GM21737 (cell line): ENCODE results near the gene SEMA3D.
"Not testable (repeated sequence)": the region's sequence is repeated elsewhere in the genome, so short reads cannot be mapped to it uniquely, and the experiment has no call there.

Experiments used
- ATAC-seq: cut with Tn5 transposase; IDR thresholded peaks from one replicate; pipeline ENCODE4 v1.9.1; 2021; ENCODE audit warnings: mild to moderate bottlenecking, moderate library complexity; ENCODE audit not compliant: unreplicated experiment

SEMA3D gene

DNA sequence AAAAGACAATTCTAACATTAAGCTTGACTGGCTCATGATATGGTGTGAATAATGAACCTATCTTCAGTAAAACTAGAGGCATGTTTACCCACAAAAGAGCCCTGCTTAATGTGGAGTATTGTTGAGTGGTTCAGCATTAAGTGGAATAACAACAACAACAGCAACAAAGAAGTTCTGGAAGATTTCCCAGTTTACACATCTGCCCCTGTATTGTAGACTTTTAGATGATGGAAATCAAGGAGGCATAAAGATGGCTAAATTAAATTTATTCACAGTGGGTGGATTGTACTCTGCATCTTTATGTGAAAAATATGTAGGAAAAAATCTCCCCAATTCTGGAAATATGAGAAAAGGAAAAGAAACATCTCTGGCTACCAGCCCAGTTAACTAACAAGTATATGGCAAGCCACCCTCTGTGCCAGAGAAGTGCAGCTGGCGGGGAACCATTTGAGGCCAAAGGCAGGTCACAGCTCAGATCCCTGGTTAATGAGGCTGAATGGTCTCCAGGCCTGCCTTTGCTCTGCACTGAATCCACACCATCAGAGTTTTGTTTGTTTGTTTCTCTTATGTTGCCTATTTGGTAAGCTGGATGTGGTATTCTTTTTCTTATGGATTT, 186.0 kb downstream of the SEMA3D start:
- no peak for ATAC-seq

DNA sequence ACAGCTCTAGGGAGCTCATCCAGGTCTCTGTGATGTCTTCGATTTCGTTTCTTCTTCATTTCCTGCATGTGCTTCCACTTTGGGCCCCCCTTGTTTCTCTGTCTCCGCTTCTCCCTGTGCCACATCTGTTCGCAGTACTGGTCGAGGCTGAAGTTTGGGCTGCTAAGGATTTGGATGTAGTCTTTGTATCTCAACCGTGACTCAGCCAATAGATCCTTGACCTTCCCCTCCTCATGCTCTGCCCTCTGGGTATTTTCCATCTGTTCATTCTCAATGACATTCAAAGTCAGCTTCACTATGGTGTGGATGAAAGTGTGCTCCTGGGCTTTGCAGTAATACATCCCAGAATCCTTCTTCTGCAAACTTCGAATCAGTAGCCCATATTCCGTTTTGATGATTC, 187.4 kb downstream of the SEMA3D start:
- no peak for ATAC-seq

DNA sequence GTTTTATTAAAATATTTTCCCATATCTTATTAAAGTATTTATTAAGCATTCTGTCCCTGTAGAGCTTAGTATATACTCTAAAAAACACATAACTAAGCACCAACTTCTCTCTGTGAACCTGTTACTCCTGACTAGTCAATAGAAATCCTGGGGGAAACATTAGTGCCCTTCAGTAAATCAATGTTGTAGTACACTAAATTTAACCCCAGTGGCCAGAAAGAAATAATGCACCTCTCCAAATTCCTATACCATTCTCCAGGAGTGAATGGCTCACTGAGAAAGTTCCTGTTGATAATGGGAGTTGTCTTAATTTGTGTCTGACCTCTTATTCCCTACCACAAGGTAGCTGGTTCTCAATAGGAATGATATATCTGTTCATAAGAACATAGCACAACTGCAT, 188.2 kb downstream of the SEMA3D start:
- ATAC-seq = no peak

- no peak for ATAC-seq
Observed at GRCh38 chr7:84997626-84998025, 189.2 kb downstream of the SEMA3D start.

GRCh38 chr7:84992954-84993353, 193.9 kb downstream of the SEMA3D start:
- ATAC-seq = not testable (repeated sequence)

GRCh38 chr7:84985073-84985784, 201.6 kb downstream of the SEMA3D start:
- no peak for ATAC-seq

DNA sequence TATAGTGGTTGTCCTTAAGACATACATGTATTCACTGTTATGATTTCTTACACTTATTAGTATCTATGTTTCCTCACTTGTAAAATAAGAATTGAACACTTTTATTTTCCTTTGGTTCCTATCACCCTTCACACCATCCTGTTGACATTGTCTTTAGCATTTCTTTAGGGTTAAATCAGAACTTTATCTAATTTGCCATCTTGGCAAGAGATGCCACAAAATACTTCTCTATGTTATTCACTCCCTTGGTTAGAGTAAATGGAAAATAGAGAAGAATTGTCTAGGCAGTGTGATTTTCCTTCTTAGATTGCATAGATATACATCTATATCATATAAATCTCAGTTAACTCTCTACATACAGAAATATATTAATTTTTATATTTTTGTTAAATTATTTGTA, 204.7 kb downstream of the SEMA3D start:
- no peak for ATAC-seq

DNA sequence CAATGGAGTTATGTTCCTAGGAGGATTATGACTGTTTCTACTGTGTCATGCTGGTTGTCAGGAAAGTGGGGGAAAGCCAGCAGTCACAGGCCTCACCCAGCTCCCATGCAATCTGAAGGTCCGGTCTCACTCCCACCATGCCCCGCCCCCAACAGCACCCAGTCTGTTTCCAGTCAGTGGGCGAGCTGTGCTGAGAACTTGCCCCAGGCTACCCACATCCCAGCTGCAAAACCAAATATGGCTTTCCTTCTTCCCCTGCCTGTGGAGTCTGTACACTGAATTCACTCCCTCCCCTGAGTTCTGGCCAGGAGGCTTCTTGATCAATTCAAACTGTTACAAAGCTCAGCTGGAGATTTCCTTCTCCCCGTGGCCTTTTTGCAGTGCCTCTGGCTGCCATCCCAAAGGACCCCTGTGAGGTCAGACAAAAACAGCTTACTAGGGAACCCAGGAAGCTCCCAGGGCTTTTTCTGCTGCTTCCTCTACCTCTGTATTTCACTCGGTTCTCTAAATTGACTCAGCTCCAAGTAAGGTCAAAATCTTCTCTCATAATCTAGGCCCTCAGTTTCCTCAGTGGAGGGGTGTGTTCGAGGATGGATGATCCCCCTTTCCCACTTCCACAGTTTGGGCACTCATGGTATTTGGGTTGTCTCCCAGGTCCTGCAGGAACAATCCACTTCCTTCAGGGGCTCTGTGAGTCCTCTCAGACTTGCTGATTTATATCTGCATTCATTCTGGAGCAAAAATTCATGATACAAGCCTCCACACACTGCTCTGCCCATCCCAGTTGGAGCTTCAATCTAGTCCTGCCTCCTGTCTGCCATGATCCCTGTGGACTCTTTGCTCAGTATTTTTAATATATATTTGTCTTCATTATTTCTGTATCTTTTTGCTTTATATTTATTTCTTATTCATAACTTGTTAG, 205.5 kb downstream of the SEMA3D start:
- ATAC-seq = no peak

DNA sequence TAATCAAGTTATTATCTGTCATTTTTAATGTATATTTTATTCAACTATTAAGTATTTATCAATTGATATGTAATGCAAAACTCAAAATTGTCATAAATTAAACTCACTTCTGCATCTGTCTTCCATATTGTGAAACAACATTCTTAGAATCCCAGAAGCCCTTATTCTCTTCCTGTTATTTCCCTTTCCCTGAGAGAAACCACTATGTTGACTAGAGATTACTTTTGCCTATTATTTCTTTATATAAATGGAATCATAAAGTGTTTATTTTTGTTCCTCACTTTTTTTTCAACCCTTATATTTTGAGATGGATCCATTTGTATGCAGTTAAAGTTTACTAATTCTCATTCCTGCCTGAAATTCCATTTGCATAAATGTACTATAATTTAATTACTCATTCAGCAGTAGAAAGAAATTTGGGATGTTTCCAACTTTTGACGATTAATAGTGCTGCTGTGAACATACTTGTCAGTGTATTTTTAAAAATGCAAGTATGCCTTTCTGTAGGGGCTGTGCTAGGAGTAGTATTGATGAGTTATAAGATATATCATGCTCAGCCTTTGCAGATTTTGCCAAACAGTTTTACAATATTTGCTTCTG, 211.2 kb downstream of the SEMA3D start:
- ATAC-seq = no peak

DNA sequence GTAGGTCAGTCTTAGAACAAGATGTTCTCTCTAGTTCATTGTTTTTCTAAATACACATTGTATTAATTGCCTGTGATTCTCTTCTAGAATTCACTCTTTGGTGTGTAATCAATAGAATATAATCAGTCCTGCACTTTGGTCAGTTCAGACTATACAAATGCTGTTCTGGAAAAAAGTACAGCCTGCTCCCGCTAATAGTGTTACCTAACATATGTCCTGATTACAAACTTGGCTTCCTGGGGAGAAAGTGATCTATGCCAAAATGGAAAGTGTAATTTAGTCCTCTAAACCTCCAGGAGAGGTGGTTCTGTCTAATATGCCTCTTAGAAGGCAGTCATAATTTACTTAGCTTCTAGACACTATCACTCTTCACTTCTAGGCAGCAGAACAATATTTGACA, 215.5 kb downstream of the SEMA3D start:
- no peak for ATAC-seq

DNA sequence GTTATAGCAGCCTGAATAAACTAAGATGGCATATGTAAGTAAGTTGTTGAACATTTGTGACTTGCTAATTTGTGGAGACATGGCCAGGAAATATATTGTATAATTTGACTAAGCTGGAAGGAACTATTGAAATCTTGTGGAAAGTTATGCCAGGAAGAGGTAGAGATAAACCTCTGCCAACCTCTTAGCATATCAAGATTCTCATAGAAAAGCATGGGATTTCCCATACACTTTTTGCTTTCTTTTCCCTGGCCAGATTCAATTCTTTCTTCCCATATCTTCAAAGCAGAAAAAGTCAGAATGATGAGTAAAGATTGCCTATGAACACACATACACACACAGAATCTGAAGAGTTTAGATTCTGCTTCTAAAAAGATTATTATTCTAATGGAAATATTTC, 216.2 kb downstream of the SEMA3D start:
- ATAC-seq = no peak

DNA sequence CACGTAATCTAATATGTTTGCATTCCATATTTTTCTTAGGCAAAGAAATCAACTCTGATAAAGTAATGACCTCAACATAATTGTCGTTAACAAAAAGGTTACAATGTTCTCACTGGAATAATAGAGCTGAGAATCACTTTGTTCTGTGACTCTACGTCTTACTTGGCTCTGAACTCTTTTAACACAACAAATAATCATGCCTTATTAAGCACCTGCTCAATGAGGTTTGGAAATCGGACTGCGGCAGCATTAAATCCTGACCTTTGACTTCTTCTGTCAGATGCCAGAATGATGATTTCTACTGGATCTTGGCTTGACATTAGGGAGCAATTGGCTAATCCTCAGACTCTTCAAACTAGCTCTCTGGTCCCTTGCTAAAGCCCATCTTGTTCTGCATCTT, 233.6 kb downstream of the SEMA3D start:
- no peak for ATAC-seq

DNA sequence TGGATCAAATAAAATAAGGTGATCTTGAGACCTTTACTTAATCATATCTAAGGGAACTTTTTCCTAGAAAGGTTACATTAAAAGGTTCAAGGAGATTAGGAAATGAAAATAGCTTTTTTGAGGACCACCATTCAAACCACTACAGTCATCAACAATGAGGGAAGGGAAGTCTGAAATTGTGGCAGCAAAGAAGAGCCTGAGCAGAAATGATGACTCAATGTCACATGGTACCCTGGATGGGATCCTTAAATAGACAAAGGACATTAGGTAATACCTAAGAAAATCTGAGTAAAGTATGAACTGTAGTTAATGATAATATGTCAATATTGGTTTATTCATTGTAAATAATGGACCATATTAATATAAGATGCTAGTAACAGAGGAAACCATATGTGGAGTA, 236.0 kb downstream of the SEMA3D start:
- ATAC-seq = no peak

GRCh38 chr7:84949501-84949900, 237.4 kb downstream of the SEMA3D start:
- ATAC-seq = no peak

DNA sequence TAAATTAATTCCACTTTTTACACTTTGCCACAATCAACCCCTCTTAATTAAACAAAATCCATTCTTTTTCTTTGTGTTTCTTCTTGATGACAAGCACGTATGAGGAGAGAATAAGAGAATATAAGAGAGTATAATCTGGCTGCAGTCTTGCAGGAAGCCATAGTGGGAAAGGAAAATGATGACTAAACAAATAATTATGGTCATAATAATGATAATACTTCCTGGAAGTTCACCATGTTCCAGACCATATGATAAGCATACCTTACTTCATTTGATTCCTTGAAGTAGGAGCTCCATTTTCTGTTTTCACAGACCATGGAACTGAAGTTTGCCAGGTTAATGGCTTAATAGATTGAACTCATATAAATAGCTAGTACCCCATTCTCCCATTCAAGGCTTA, 237.8 kb downstream of the SEMA3D start:
- ATAC-seq = no peak

DNA sequence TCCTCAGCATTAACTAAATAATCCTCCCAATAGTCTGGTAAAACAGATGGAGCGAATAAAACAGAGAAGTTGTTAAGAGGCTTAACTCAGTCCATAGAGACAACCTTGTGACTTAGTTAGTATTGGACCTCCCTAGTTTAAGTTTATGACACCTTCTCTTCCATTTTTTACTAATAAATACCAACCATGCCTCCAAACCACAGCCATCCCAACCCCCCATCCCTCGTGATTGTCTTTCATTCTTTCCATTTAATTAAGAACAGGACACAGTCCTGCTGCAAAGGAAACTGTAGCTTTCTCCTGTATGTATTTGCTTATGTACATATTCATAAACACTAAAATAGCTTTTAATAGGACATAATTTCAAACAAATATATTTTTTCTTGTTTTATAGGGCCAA, 238.2 kb downstream of the SEMA3D start:
- no peak for ATAC-seq

DNA sequence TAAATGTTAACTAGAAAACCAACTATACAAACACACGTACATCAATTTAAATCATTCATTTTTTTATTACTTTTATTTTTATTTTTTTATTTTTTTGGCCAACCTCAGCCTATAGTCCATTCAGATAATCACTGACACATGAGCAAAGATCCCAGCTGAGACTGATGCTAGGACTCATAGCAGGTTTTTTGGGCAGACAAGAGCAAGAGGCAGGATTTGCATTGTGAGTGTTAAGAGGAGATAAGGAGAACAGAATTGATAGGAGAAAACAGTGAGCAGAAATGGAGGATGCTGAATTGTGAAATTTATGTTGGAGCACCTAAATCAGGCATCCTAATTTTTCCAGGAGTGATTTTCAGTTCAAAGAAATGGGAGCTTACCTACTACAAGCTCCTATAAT, 240.3 kb downstream of the SEMA3D start:
- ATAC-seq = no peak
